Osteoblast (primary cell): ENCODE measurements around the gene GRM4. TPM values are rescaled to one million over a fixed set of nuclear protein-coding genes. Genes with fewer than 3 reads are reported as not detected.

Experiments used
- DNase-seq: peaks from one replicate; pipeline ENCODE4 v3.0.0; 2011; ENCODE audit warnings: low spot score, mixed read lengths; ENCODE audit not compliant: insufficient read length; ENCODE audit errors: missing footprints
- H2AFZ ChIP-seq: 2 replicates; pipeline ENCODE4 v1.6.0; 2011; ENCODE audit warnings: mild to moderate bottlenecking, low read length
- H3K27ac ChIP-seq: 2 replicates; pipeline ENCODE4 v1.5.1; 2011; ENCODE audit warnings: mild to moderate bottlenecking, low read depth, low read length, moderate library complexity
- H3K27me3 ChIP-seq: 2 replicates; pipeline ENCODE4 v1.6.0; 2012; ENCODE audit warnings: mild to moderate bottlenecking, control low read depth, inconsistent platforms, low read length, moderate library complexity; ENCODE audit not compliant: insufficient read depth
- H3K36me3 ChIP-seq: 2 replicates; pipeline ENCODE4 v1.5.1; 2011; ENCODE audit warnings: mild to moderate bottlenecking, low read length, control low read depth, moderate library complexity; ENCODE audit not compliant: insufficient read depth
- H3K4me1 ChIP-seq: 2 replicates; pipeline ENCODE4 v1.5.1; 2011; ENCODE audit warnings: mild to moderate bottlenecking, low read length, control low read depth, moderate library complexity; ENCODE audit not compliant: insufficient read depth
- H3K4me2 ChIP-seq: 2 replicates; pipeline ENCODE4 v1.6.0; 2011; ENCODE audit warnings: mild to moderate bottlenecking, low read length; ENCODE audit not compliant: insufficient read depth
- H3K4me3 ChIP-seq: fragments of 200-600 bp; sonication (generic); 3 replicates; pipeline ENCODE4 v1.5.1; 2012; ENCODE audit warnings: mild to moderate bottlenecking, low read length, inconsistent platforms; ENCODE audit not compliant: insufficient read depth
- H3K79me2 ChIP-seq: 2 replicates; pipeline ENCODE4 v1.6.0; 2012; ENCODE audit warnings: mild to moderate bottlenecking, low read length, control low read depth, inconsistent platforms; ENCODE audit not compliant: insufficient read depth
- H3K9me3 ChIP-seq: 2 replicates; pipeline ENCODE4 v1.5.1; 2011; ENCODE audit warnings: low read depth, low read length, control low read depth
- H4K20me1 ChIP-seq: 2 replicates; pipeline ENCODE4 v1.6.0; 2012; ENCODE audit warnings: mild to moderate bottlenecking, low read length, control low read depth; ENCODE audit not compliant: insufficient read depth
- CTCF ChIP-seq: IDR thresholded peaks from 2 replicates; pipeline ENCODE4 v1.5.1; 2011; ENCODE audit warnings: mild to moderate bottlenecking, low read depth, low read length, moderate library complexity; ENCODE audit errors: extremely low read depth
- total RNA-seq: library from RNA; depleted of rRNA; stranded (reverse); fragments of >200 nt; gene quantifications from 2 replicates; pipeline ENCODE4 v1.2.3, GENCODE V29; 2012

GRM4 gene
- total RNA-seq, 1 donor = 0.36 TPM

DNA sequence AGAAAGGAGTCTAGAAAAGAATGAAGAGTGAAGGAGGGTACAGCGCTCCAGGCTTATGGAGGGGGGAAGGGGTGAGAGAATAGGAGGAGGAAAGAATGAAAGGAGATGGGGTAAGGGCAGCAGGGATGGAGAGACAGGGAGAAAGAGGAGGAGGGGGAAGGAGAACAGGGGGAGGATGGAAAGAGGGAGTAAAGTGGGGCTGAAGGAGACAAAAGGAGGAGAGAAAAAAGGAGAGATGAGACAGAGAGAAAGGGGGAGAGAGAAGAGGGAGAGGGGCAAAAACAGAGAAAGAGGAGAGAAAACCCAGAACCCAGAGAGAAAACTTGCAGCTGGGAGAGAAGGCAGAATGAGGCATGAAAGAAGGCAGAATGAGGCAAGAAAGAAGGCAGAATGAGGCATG, 110.7 kb downstream of the GRM4 start:
- H3K79me2 ChIP-seq = no peaks in the 10 kb centered on the region
- H3K36me3 ChIP-seq = no peaks in the 10 kb centered on the region
- H3K27ac ChIP-seq = no peak overlapping the region
- no peaks in the 10 kb centered on the region for H3K4me1 ChIP-seq
- no peak for DNase-seq
- no peak overlapping the region for H3K4me2 ChIP-seq
- H4K20me1 ChIP-seq = no peaks in the 10 kb centered on the region
- no peaks in the 10 kb centered on the region for H3K9me3 ChIP-seq
- TF ChIP-seq CTCF = no peak
- no peak overlapping the region for H3K4me3 ChIP-seq
- H2AFZ ChIP-seq = no peak overlapping the region
- peaks cover 8% of the 10 kb centered on the region for H3K27me3 ChIP-seq

GRCh38 chr6:34032856-34033255, 113.0 kb downstream of the GRM4 start:
- H3K4me1 ChIP-seq = no peaks in the 10 kb centered on the region
- no peak overlapping the region for H3K4me3 ChIP-seq
- no peaks in the 10 kb centered on the region for H3K79me2 ChIP-seq
- peaks cover under 1% of the 10 kb centered on the region for H3K27me3 ChIP-seq
- no peak for TF ChIP-seq CTCF
- no peaks in the 10 kb centered on the region for H3K9me3 ChIP-seq
- H4K20me1 ChIP-seq = no peaks in the 10 kb centered on the region
- H3K36me3 ChIP-seq = no peaks in the 10 kb centered on the region
- no peak overlapping the region for H3K4me2 ChIP-seq
- DNase-seq = no peak
- H2AFZ ChIP-seq = no peak overlapping the region
- no peak overlapping the region for H3K27ac ChIP-seq

DNA sequence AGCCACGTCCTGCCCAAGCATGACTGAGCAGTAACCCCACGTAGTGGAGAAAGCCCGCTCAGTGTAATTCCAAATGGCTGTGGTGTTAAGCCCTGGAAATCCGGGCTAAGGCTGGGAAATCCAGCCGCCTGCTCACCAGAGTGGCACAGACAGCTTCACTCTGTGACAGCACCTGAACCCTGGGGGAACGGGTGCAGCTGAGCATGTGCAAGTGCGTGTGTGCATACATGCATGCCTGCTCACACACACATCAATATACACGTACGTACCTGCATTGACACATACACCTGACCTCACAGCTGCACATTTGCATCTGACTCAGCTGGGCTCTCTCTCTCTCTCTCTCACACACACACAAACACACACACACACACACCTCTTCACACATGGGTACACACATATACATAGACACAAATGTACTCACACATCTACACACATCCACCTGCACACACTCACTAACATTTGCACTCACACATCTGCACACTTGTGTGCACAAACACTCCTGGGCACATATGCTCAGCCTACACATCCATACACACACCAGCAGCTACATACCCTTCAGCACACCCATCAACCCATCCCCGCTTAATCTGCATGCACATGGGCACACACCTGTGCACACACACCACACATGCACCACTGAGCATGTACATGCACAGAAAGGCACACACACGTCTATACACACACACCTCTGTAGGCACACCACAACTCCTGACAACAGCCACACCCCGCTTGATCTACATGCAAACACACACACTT, 114.1 kb downstream of the GRM4 start:
- H3K4me3 ChIP-seq = no peak overlapping the region
- no peak for DNase-seq
- no peak overlapping the region for H3K4me2 ChIP-seq
- H3K36me3 ChIP-seq = no peaks in the 10 kb centered on the region
- H3K4me1 ChIP-seq = no peaks in the 10 kb centered on the region
- H3K27me3 ChIP-seq = no peaks in the 10 kb centered on the region
- H3K9me3 ChIP-seq = no peaks in the 10 kb centered on the region
- no peak overlapping the region for H3K27ac ChIP-seq
- no peaks in the 10 kb centered on the region for H4K20me1 ChIP-seq
- H3K79me2 ChIP-seq = no peaks in the 10 kb centered on the region
- TF ChIP-seq CTCF = no peak
- H2AFZ ChIP-seq = no peak overlapping the region

GRCh38 chr6:34030831-34031624, 114.9 kb downstream of the GRM4 start:
- no peak overlapping the region for H3K4me3 ChIP-seq
- no peaks in the 10 kb centered on the region for H3K27me3 ChIP-seq
- no peak overlapping the region for H2AFZ ChIP-seq
- no peaks in the 10 kb centered on the region for H3K4me1 ChIP-seq
- H3K27ac ChIP-seq = no peak overlapping the region
- peak; percentile 76 for DNase-seq
- H4K20me1 ChIP-seq = no peaks in the 10 kb centered on the region
- H3K9me3 ChIP-seq = no peaks in the 10 kb centered on the region
- TF ChIP-seq CTCF = no peak
- H3K36me3 ChIP-seq = no peaks in the 10 kb centered on the region
- no peaks in the 10 kb centered on the region for H3K79me2 ChIP-seq
- no peak overlapping the region for H3K4me2 ChIP-seq
